ENCODE measurements around the gene EVA1C.
"Not testable (repeated sequence)": the region's sequence is repeated elsewhere in the genome, so short reads cannot be mapped to it uniquely, and the experiment has no call there.

Gene EVA1C

DNA sequence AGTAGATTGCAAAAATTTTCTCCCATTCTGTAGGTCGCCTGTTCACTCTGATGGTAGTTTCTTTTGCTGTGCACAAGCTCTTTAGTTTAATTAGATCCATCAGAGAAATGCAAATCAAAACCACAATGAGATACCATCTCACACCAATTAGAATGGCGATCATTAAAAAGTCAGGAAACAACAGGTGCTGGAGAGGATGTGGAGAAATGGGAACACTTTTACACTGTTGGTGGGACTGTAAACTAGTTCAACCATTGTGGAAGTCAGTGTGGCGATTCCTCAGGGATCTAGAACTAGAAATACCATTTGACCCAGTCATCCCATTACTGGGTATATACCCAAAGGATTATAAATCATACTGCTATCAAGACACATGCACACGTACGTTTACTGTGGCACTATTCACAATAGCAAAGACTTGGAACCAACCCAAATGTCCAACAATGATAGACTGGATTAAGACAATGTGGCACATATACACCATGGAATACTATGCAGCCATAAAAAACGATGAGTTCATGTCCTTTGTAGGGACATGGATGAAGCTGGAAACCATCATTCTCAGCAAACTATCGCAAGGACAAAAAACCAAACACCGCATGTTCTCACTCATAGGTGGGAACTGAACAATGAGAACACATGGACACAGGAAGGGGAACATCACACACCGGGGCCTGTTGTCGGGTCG, 21.8 kb upstream of the EVA1C start:
- DNase-seq (ENCODE audit: low spot score): not testable (repeated sequence)

DNA sequence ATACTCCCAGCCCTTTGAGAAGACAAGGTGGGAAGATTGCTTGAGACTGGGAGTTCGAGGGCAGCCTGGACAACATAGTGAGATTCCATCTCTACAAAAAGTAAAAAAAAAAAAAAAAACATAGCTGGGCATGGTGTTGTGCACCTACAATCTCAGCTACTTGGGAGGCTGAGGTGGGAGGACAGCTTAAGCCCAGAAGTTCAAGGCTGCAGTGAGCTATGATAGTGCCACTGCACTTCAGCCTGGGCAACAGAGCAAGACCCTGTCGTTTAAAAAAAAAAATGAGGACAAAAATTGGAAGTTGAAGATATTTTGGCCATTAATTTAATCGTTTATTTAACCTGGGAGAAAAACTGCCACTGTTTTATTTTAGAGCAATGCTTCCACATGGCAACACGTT, 20.8 kb upstream of the EVA1C start:
- DNase-seq (ENCODE audit: low spot score): no peak

DNA sequence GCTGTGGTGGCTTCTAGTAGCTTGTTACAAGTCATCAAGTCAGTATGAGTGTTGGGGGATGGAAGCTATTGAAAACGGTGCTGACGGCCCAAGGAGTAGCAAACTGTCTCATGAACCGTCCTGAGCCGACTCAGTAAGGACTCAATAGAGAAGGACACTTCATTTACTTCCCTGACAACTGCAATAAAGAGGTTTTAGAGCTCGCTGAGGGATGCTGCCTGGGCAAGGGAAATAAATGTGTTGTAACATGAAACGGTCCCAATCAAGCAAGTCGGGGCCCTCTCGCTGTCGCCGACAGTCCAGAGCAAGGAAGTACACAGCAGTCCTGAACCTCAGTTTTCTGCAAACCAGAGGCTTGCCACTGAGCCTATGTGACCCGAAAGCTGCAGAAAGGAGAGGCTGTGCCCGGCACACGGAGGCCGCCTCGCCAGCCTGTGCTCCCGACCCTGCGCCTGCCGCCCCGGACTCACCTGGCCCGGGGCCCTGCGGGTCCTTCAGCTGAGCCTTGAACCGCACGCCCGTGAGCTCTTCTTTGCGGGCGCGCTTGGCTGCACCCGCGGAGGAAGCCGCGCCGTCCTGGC, 20.1 kb upstream of the EVA1C start:
- DNase-seq (ENCODE audit: low spot score): no peak

DNA sequence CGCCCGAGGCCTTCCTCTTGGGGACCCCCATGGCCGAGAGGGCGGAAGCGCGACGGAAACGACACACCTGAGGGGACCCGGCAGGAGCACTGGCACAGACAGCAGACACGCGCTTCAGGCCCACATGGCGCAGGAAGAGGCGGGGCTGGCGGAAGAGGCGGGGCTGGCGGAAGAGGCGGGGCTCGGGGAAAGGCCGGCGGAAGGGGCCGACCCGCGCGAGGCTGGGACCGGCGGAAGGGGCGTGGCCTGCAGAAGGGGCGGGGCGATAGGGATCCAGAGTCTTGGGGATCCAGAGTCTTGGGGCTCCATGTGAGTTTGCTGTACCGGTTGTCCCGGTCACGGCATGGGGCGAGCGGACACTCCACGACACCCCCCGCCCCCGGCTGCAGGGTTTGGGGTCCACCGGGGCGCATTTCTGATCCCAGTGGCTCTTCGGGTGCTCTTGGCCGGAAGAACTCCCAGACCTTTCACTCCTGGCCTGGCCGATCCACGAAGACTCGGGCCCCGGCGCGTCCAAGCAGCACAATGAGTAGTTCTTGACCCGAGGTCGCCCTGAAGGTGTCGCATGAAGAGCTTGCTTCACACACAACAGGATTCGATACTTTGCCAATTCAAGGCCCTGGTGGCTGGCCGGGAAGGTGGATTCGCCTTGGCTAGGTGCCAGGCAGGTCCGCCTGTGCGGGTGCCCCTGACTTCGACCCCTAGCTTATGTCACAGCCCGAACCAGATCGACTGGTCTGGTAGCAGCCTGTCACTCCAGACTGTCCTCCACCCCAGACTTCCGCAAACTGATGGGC, 19.4 kb upstream of the EVA1C start, which contains the start of gene URB1:
Gene URB1 (minus strand): TSS at position 133 of the 797 bp plus-strand sequence. CDS start 102 bp downstream, at position 31.
- peak; percentile 94 for DNase-seq (ENCODE audit: low spot score)

DNA sequence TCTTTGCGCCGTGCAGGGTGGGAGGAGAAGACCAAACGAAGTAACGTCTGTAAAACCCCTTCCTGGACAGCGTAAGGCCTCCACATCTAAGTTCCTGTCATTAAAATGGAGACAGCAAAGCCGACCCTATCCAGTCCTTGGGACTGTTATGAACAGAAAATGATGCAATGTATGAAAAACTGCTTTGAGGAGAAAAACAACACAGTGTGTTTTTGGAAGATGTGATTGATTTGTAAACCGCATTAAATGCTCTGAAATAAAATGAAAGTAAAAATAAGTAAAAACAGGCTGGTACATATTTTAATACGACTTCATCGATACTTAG, 18.9 kb upstream of the EVA1C start:
- no peak for DNase-seq (ENCODE audit: low spot score)

DNA sequence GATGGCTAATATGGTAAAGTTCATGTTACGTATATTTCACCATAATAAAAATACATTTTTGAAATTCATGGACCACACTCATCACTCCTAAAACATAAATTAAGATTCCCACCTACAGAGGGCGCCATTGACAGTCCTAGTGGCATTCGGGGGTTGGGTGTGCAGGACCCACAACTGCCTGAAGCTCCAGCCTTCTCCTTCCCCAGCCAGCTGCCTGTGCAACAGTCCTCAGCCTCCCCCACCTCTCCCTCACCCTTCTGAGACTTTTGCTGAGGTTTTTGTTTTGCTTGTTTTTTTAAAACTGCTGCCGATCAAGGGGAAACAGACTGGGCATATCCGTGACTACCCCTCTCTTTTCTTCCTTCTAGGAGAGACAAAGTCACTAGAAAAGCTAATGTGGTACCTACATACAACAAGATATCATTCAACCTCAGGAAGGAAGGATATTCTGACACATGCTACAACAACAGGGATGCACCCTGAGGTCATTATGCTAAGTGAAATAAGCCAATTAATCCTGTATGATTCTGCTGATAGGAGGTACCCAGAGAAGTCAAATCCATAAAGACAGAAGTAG, 9.2 kb upstream of the EVA1C start:
- DNase-seq (ENCODE audit: low spot score): no peak

DNA sequence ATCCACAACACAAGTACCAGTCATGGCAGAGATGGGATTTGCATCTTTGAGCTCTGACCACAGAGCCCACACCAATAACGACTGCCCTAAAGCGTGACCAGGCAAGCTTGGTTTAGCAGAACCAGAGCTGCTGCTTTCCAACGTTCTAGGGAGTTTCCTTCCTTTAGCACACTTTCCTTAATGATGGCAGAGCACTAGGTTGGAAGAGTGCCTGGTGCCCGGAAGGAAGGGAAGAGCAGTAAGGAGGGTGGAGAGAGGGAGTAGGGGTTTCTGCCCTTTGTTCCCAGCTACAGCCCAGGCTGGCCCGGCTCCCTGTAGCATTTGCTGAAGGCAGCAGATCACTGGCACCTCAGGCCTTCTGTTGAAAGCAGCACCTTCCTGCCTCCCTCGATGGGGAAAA, 6.1 kb upstream of the EVA1C start:
- no peak for DNase-seq (ENCODE audit: low spot score)

DNA sequence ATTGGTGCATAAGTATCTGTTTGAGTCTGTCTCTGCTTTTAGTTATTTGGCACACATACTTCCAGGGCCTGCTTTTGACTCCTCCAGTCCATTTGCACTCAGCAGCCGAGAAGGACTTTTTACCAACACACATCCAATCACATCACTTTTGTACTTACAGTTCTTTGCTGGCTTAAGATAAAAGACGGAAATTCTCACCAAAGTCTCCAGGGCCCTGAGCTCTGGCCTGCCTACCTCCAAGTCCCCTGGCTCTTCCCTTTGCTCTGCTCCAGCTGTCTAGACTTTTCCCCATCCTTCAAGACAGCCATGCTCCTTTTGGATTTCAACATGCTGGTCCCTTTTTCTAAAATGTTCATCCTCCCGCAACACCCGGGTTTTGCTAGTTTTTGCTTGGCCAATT, 2.2 kb upstream of the EVA1C start:
- no peak for DNase-seq (ENCODE audit: low spot score)

DNA sequence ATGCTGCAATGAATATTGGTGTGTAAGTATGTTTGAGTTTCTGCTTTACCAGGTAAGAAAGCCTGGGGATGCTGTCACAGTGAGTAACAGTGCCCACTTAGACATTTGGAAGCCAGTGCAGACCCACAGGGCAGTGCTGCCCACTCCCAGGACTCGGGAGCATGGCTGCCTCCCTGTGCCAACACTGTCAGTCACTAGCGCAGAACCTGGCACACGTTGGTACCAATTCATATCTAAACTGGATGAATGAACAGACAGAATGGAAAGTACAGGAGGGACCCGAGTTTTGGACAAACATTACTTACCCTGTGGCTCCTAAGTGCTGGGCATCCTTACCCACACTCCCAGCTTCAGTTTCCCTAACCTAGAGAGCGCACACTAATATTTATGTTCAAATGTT, 1.6 kb upstream of the EVA1C start:
- no peak for DNase-seq (ENCODE audit: low spot score)

DNA sequence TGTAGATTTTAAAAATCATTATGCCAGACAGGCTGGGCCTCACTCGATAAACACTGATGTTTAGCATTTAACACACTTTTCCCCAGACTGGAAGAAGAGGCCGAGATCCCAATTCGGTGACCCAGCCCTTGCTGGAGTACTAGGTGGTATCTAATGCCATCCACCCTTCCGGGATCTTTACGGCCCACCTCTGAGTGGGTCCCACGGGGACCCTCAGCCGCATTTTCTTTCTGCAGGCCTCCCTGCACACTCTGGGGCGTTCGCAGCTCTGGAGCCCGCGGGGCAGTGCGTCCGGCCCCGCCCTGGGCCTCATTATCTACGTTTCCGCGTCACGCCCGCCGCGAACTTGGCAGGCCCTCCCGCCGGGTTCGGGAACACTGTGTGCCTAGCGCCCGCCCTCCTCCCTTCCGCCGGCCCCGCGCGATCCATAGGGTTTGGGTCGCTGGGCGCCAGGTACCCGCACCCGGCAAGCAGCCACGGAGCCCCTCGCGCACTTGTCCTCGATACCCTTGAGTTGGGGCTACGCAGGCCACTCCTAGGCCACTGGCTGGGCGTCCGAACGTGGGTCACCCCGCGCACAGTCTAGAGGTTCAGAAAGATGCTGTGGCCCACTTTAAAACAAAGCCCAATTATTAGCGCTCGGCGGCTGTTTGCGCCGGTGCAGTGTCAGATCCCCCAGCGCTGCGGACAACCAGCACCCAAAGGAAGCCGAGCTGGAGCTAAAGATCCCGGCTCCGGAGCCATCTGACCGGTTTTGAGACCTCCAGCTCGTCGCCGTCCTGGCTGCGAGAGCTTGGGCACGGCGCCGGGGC, 950 bp upstream of the EVA1C start:
- peak; percentile 72 for DNase-seq (ENCODE audit: low spot score)

DNA sequence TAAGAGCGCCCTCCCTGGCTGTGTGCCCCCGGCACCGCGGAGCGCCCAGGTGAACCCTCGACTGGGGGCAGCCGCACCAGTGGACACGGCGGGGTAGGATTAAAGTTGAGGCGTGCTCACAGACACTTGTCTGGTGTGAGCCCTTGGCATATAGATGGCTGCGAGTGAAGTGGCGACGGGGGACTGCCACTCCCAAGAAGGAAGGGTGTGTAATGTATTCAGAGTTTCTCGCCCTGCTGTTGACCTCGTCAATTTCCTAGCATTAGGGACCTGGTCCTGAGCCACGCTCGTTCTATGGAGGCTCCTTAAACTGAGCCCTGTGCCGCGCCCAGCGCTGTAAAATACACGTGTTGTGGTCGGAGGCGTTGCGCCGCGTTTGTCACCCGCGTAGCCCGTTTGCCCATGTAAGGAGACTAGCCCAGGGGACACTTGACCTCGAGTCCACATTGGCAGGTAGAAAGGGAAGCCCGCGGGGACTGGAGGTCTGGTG, 554 bp downstream of the EVA1C start:
- DNase-seq (ENCODE audit: low spot score): no peak

DNA sequence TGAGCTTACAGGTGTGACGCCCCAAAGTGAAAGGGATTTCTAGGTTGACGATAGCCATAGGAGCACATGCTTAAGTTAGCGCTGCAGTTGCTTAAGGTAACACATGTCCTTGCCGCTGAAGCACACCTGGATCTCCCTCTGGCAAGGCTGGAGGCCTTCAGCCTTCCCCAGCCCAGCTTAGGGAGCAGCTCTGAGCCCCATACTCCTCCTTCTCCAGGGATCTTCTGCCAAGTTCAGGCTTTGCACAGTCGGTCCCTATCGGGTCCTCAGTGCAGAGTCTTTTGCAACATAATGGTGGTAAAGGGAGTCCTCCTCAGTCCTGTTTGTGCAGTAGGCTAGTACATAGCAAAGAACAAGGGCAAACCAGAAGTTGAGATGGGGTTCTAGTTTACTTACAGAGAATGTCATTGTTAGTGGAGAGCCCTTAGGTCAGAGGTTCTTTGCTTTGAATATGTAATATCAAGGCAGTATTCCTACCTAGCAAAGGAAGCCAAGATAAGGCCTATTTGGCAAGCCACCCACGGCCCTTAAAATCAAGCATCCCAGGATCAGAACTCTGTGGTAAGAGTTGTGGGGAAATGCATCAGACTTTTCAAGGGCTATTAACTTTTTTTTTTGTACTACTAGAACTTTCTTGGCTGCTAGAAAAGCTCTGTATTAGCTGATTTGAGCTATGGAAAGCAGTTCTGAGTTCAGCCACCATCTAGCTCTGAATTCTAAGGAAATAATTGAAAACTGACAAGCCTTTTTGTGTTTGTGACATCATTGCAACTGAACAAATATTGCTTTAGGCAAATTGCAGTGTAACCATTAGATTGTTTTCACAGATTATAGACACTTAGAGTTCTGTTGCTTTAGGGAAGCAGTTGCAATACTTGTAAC, 1.4 kb downstream of the EVA1C start:
- no peak for DNase-seq (ENCODE audit: low spot score)

DNA sequence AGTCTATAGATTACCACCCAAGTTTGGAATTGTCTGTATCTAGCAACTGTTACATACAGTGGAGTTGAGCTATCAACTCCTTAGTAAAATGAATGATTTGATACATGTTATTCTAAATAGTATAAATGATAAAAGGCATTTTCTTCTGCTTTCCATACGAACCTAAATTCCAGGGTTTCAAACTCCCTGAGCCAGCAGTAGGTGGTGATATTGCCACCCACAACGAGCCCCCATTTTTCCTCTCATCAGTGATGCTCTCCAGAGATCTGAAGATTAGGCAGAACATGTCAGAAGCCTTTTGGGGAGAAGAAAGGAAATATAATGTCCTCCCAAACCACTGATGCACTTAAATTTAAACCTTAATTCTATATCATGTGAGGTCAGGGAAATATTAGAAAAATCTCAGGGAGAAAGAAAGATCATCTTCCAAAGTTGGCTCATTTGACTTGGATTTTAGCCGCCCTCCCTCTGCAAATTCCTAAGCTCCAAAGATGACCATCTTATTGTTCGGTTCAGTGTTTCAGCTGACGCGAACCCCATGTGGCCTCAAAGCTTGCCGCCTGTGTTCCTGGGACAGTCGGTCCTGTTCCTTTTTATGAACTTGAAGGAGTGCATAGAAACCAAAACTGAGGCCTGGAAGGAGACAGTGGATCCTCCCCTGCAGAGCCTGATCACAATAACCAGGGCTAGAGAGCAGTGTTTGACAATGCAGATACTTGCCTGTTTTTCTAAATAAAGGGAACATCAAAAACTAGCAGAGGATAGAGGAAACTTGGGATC, 2.3 kb downstream of the EVA1C start:
- no peak for DNase-seq (ENCODE audit: low spot score)

DNA sequence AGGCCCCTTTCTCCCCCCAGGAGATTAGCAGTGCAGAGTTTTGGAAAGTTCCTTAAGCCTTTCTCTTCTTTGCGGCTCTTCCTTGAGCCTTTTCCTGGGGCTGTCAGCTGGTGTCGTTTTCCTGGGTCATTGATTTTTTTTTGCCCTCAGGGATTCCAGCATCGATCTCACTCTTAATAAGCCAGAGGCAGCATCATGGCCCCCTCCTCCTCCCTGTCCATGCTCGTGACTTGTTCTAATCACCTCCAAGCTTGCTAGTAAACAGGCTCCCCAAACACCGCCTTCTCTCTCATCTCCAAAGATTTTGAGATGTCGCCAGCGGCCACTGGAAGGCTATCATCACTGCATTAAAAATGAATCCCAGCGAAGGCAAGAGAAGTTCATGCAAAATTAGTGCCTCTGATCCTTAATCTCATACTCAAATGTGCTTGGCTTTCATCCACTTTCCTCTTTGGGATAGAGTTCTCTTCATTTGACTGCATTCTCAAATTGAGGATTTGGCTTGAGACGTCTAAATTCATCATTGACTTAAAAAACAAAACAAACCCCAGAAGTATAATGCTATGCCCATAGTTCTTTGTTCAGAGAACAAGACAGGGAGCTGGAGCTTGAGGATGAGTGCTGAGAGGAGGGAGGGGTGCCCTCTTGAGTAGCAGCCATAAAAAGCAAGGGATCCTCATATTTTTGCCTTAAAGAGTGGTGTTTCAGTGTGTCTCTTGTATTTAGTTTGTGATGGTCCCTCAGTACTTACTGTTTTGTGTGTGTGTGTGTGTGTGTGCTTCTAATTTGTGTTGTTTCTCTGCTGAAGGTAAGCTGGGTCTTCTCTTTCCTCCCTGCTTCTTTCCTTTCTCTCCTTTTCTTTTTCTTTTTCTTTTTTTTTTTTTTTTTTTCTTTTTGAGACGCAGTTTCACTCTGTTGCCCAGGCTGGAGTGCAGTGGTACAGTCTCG, 3.2 kb downstream of the EVA1C start:
- DNase-seq (ENCODE audit: low spot score): no peak

DNA sequence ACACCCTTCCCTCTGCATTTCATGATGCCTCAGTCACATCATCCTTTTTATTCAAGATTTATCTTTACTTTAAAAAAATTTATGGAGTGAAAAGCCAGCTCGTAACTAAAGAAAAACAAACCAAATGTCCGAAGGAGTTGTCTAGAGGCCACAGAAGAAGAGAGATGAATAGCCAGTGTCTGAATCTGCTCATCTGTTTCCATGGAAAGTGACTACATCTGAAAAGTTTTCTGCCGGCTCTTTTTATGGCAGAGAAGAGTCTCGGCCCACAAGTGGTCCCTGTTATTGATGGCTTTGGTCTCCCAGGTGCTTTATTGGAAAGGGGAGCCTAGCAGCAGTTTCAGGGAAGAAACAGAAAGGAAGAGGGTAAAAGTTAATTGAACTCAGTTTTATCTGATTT, 5.6 kb downstream of the EVA1C start:
- DNase-seq (ENCODE audit: low spot score): no peak

DNA sequence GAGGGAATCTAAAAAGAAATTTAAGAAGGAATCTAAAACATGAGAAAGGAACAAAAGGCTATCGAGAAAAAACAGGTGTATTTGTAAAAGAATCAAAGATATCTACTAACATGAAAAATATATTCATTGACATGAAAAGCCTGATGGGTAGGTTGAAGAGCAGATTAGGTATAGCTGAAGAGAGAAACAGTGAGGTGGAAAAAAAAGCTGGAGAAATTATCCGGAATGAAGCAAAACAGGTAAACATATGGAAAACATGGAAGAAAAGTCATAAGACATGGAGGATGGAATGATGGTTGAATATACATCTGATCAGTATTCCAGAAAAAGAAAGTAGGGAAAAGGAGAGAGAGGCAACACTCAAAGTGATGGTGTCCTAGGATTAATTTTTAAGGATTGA, 9.6 kb downstream of the EVA1C start:
- no peak for DNase-seq (ENCODE audit: low spot score)

DNA sequence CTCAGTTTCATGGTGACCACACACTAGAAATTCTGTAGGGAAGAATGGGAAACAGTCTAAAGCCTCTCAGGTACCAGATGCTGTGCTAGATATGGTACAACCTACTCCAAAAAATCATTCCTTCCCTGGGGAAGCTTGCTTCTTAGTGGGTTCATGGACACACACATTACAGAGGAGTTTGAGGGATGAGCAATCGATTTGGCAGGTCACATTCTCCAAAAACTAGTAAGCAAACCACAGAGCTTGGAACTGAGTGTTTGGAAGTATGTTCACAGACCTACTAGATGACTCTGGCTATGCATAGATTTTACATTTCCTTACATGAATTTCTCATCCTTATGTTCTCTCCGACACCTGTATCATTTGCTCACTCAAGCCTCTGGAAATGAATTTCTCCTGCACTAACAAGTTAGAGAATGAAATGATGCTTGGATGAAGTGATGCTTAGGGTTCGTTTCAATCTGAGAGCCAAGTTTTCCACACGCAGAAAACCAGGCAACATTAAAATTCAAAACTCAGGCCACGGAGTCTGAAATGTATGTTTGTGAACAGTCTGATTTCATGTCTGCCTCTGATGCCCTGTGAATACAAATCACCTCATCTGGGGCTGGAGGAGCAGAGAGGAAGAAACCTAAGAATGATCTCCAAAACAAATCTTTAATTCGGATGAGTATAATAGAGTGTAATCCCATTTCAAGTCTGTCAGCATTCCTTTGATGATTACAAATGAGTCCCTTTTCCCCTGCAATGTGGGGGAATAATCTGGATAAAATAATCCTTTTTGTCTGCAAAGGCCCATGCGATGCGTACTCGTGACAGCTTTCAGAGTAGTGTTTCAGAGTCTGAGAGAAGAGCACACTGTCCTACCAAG, 11.0 kb downstream of the EVA1C start:
- no peak for DNase-seq (ENCODE audit: low spot score)

DNA sequence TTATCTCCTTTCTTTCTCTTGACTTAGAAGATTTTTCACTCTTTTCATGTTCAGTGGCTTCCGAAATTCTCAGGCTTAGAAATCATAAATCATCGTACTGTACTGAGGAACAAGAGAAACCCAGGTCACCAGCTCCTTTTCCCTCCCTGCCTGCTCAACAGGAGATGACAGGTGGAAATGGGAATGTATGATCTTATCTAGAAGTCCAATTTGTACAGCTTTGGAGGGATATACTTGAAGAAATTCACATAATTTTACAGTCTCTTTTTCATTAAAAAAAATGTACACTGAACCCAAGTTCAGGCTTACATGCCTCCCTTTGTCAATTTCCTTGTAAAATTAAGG, 11.7 kb downstream of the EVA1C start:
- DNase-seq (ENCODE audit: low spot score): no peak
